GM12878 (cell line): Measurements from ENCODE around the gene WDR91. TPM values are rescaled to one million over a fixed set of nuclear protein-coding genes. Genes with fewer than 3 reads are reported as not detected.
A peak's percentile ranks its signal among the peaks of the same experiment; 100 is the strongest.

Experiments used
- ATF7 ChIP-seq: fragments of 450-650 bp; IDR thresholded peaks from 2 replicates; pipeline ENCODE4 v1.6.1; 2016; ENCODE audit warnings: low read depth, mild to moderate bottlenecking
- BMI1 ChIP-seq: fragments of 450-650 bp; IDR thresholded peaks from 2 replicates; pipeline ENCODE4 v1.6.1; 2016; ENCODE audit warnings: mild to moderate bottlenecking, moderate library complexity, borderline replicate concordance
- ETV6 ChIP-seq, 2 experiments: fragments of 450-650 bp in 1 of 2; IDR thresholded peaks in 1 of 2; conservative IDR thresholded peaks in 1 of 2; 2 replicates each; pipeline ENCODE4 v1.6.1; 2014; ENCODE audit warnings: antibody characterized with exemption in 1 of 2, borderline replicate concordance in 1 of 2, low read depth in 1 of 2, mild to moderate bottlenecking in 1 of 2, moderate library complexity in 1 of 2
- FOXM1 ChIP-seq: IDR thresholded peaks from 2 replicates; pipeline ENCODE4 v1.6.1; 2012; ENCODE audit warnings: low read depth, mild to moderate bottlenecking, inconsistent platforms, low read length, moderate library complexity
- GABPA ChIP-seq: IDR thresholded peaks from 2 replicates; pipeline ENCODE4 v1.6.1; 2014; ENCODE audit warnings: antibody characterized with exemption, low read depth, mild to moderate bottlenecking, inconsistent platforms
- HDAC2 ChIP-seq: fragments of 200-600 bp; sonication (generic); IDR thresholded peaks from 2 replicates; pipeline ENCODE4 v1.6.1; 2017
- HDGF ChIP-seq: fragments of 450-650 bp; IDR thresholded peaks from 2 replicates; pipeline ENCODE4 v1.6.1; 2016; ENCODE audit warnings: antibody characterized with exemption
- JUNB ChIP-seq: IDR thresholded peaks from 2 replicates; pipeline ENCODE4 v1.6.1; 2016; ENCODE audit warnings: antibody characterized with exemption, mild to moderate bottlenecking
- JUND ChIP-seq: IDR thresholded peaks from 2 replicates; pipeline ENCODE4 v1.6.1; 2012; ENCODE audit warnings: low read depth, mild to moderate bottlenecking, low read length, improper control_type of control experiment, moderate library complexity
- MEF2B ChIP-seq: fragments of 450-650 bp; IDR thresholded peaks from 2 replicates; pipeline ENCODE4 v1.6.1; 2018; ENCODE audit warnings: mild to moderate bottlenecking, moderate library complexity; ENCODE audit not compliant: partially characterized antibody, poor library complexity, severe bottlenecking
- MTA2 ChIP-seq: fragments of 450-650 bp; IDR thresholded peaks from 2 replicates; pipeline ENCODE4 v1.6.1; 2016; ENCODE audit warnings: low read depth, mild to moderate bottlenecking, moderate library complexity
- MYB ChIP-seq: fragments of 150-350 bp; IDR thresholded peaks from 2 replicates; pipeline ENCODE4 v1.6.1; 2014; ENCODE audit warnings: mild to moderate bottlenecking, low read depth, low read length, borderline replicate concordance
- NFYA ChIP-seq: IDR thresholded peaks from 2 replicates; pipeline ENCODE4 v1.6.1; 2011; ENCODE audit warnings: low read depth, mild to moderate bottlenecking, low read length, improper control_type of control experiment, borderline replicate concordance
- NR2F1 ChIP-seq: fragments of 450-650 bp; conservative IDR thresholded peaks from 2 replicates; pipeline ENCODE4 v1.6.1; 2017; ENCODE audit warnings: mild to moderate bottlenecking
- SP1 ChIP-seq: IDR thresholded peaks from one replicate; pipeline ENCODE4 v1.6.1; 2011; ENCODE audit warnings: low read depth, low read length
- TCF12 ChIP-seq: IDR thresholded peaks from 2 replicates; pipeline ENCODE4 v1.6.1; 2011; ENCODE audit warnings: low read depth, mild to moderate bottlenecking, low read length
- TCF3 ChIP-seq: IDR thresholded peaks from 2 replicates; pipeline ENCODE4 v1.6.1; 2012; ENCODE audit warnings: low read depth, mild to moderate bottlenecking, low read length, borderline replicate concordance; ENCODE audit not compliant: insufficient read depth
- ZNF24 ChIP-seq: fragments of 450-650 bp; IDR thresholded peaks from 2 replicates; pipeline ENCODE4 v1.6.1; 2017; ENCODE audit warnings: antibody characterized with exemption, mild to moderate bottlenecking
- polyA plus RNA-seq, 11 experiments: library from polyadenylated mRNA; depleted of rRNA in 4 of 11; unstranded in 6 of 11; stranded (reverse) in 5 of 11; fragments of >200 nt; fragmentation: Nextera tagmentation in 4 of 11; fragmentation: Illumina TruSeq in 1 of 11; extraction: Ambion mirVana in 4 of 11; extraction: Trizol in 1 of 11; gene quantifications; 1 replicate in 1 of 11; 2 replicates in 10 of 11; pipeline versions ENCODE4 v1.2.1 to v1.2.3, GENCODE V29; 2011 to 2016; ENCODE audit warnings: inconsistent platforms in 2 of 11, missing spikeins in 2 of 11, low read depth in 1 of 11
- total RNA-seq, 4 experiments: library from RNA; depleted of rRNA in 3 of 4; stranded (reverse); fragments of >200 nt in 3 of 4; fragmentation: Illumina TruSeq in 1 of 4; extraction: Trizol in 1 of 4; gene quantifications; 2 replicates each; pipeline versions ENCODE4 v1.2.1 to v1.2.3, GENCODE V29; 2013 to 2021
- TF ChIP-seq, protein P1 (sequence below): fragments of 450-650 bp; IDR thresholded peaks from 2 replicates; pipeline ENCODE4 v1.6.1; 2017; ENCODE audit warnings: mild to moderate bottlenecking, moderate library complexity
- TF ChIP-seq, protein P2 (sequence below): IDR thresholded peaks from 2 replicates; pipeline ENCODE4 v1.6.1; 2011; ENCODE audit warnings: borderline replicate concordance, low read depth, mild to moderate bottlenecking, moderate library complexity, low read length; ENCODE audit not compliant: insufficient read depth, poor library complexity, severe bottlenecking
- TF ChIP-seq, protein P3 (sequence below): IDR thresholded peaks from 2 replicates; pipeline ENCODE4 v1.6.1; 2011; ENCODE audit warnings: low read depth, low read length, improper control_type of control experiment, borderline replicate concordance

The WDR91 gene
- total and polyA plus RNA-seq, 10 of the 15 experiments (the other 5 are each of a cell fraction or from before 2014, with no cell fraction given), result 7.6 to 83.3 (median 16.5) TPM

DNA sequence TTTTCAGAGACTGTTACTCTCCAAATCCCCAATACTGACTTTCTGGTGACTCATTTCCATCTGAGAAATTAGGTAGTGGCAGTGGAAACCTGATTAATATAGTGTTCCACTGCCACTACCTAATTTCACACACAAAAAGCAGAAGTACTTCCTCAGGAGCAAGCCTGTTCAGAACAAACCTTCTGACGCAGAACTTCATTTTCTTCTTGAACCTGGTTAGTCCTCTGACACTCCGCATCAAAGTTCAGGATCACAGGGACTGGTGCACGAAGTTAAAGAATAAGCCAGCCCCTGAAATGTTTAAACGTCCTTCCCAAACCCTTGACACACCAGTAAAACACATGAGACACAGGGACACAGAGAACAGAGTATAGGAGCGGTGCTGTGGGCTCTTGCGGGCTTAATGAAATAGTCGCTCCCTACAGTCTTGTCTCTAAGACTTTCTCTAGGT lies 4.4 kb downstream of the WDR91 start (continued):
- TF ChIP-seq, protein P1, sequence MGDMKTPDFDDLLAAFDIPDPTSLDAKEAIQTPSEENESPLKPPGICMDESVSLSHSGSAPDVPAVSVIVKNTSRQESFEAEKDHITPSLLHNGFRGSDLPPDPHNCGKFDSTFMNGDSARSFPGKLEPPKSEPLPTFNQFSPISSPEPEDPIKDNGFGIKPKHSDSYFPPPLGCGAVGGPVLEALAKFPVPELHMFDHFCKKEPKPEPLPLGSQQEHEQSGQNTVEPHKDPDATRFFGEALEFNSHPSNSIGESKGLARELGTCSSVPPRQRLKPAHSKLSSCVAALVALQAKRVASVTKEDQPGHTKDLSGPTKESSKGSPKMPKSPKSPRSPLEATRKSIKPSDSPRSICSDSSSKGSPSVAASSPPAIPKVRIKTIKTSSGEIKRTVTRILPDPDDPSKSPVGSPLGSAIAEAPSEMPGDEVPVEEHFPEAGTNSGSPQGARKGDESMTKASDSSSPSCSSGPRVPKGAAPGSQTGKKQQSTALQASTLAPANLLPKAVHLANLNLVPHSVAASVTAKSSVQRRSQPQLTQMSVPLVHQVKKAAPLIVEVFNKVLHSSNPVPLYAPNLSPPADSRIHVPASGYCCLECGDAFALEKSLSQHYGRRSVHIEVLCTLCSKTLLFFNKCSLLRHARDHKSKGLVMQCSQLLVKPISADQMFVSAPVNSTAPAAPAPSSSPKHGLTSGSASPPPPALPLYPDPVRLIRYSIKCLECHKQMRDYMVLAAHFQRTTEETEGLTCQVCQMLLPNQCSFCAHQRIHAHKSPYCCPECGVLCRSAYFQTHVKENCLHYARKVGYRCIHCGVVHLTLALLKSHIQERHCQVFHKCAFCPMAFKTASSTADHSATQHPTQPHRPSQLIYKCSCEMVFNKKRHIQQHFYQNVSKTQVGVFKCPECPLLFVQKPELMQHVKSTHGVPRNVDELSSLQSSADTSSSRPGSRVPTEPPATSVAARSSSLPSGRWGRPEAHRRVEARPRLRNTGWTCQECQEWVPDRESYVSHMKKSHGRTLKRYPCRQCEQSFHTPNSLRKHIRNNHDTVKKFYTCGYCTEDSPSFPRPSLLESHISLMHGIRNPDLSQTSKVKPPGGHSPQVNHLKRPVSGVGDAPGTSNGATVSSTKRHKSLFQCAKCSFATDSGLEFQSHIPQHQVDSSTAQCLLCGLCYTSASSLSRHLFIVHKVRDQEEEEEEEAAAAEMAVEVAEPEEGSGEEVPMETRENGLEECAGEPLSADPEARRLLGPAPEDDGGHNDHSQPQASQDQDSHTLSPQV, result 0 out of 2 replicates have a peak, but pooled peaks have one; percentile 37
- TF ChIP-seq HDGF (no peak), GABPA (0 out of 2 replicates have a peak, but pooled peaks have one; percentile 26), BMI1 (peak; percentile 65; the same call in 1 of the 2 replicates), MTA2 (peak; percentile 94), JUND (peak; percentile 70), NR2F1 (peak; percentile 32; the same call in 1 of the 2 replicates), HDAC2 (no peak), ZNF24 (peak; percentile 63), SP1 (no peak), MYB (no peak), ATF7 (peak; percentile 84), JUNB (peak; percentile 91), FOXM1 (no peak; the same call in 1 of the 2 replicates), NFYA (no peak), TCF3 (no peak), MEF2B (peak; percentile 59), ETV6 (conservative IDR thresholded peaks at IDR 0.05 in 1 of 2, IDR thresholded peaks at IDR 0.05 in 1 of 2; ENCODE audit: borderline replicate concordance in 1 of 2, low read depth in 1 of 2) (peak in 1 of 2 experiments; percentile 73; a peak in 1 of 4 replicates), TCF12 (no peak)
- TF ChIP-seq, protein P2, sequence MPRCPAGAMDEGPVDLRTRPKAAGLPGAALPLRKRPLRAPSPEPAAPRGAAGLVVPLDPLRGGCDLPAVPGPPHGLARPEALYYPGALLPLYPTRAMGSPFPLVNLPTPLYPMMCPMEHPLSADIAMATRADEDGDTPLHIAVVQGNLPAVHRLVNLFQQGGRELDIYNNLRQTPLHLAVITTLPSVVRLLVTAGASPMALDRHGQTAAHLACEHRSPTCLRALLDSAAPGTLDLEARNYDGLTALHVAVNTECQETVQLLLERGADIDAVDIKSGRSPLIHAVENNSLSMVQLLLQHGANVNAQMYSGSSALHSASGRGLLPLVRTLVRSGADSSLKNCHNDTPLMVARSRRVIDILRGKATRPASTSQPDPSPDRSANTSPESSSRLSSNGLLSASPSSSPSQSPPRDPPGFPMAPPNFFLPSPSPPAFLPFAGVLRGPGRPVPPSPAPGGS, result no peak
- TF ChIP-seq, protein P3, sequence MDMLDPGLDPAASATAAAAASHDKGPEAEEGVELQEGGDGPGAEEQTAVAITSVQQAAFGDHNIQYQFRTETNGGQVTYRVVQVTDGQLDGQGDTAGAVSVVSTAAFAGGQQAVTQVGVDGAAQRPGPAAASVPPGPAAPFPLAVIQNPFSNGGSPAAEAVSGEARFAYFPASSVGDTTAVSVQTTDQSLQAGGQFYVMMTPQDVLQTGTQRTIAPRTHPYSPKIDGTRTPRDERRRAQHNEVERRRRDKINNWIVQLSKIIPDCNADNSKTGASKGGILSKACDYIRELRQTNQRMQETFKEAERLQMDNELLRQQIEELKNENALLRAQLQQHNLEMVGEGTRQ, result no peak
- TF ChIP-seq, all 136 proteins: peak for 35
